Stimulated activated CD8-positive, alpha-beta memory T cell treated with anti-CD3 and anti-CD28 coated beads, Interleukin-15, amount 100 ng/mL, for 48 hours (primary cell): ENCODE data around the gene RHOBTB3.
A peak's percentile ranks its signal among the peaks of the same experiment; 100 is the strongest.

ENCODE experiments used
- DNase-seq, 2 donors: peaks; one replicate each; pipeline ENCODE4 v3.0.0-alpha.2; 2020; ENCODE audit warnings: low read depth in 2 of 2

Gene RHOBTB3

GRCh38 chr5:95841914-95842812 lies 111.0 kb downstream of the RHOBTB3 start:
- DNase-seq: no peak

- DNase-seq: peak; percentile 62 to 65
These were observed 111.9 kb downstream of the RHOBTB3 start for GRCh38 chr5:95842854-95843544.

- DNase-seq: no peak
These were observed 112.6 kb downstream of the RHOBTB3 start for GRCh38 chr5:95843733-95844223.

GRCh38 chr5:95845391-95845790 lies 114.3 kb downstream of the RHOBTB3 start:
- DNase-seq: no peak
